ENCODE measurements around the gene IMP3. TPM values are rescaled to one million over a fixed set of nuclear protein-coding genes. Genes with fewer than 3 reads are reported as not detected.
A peak's percentile ranks its signal among the peaks of the same experiment; 100 is the strongest.

The IMP3 gene
- total RNA-seq, 4 donors from 2014 or later, result 161 to 204 (median 185) TPM

- no peak for TF ChIP-seq POLR2A (IDR thresholded peaks at IDR 0.05)
- no peak for TF ChIP-seq CTCF (IDR thresholded peaks at IDR 0.05)
- intact Hi-C loops (cut with DNase I; ENCODE audit: low total_unique reads), result loop anchor here (10.0 kb wide), 1 partner anchor 287 kb away; the partner anchor contains the start of gene MAN2C1
- 23 to 24% methylated on average over 2 of the region's 2 CpGs for WGBS, 2 donors
- no peak overlapping the region for H3K4me3 ChIP-seq (ENCODE audit: low read depth, poor library complexity, severe bottlenecking)
- DNase-seq (ENCODE audit: low spot score in 2 of 2), result peak in 1 of 2 donors; percentile 75
These were observed 12.0 kb upstream of the IMP3 start for GRCh38 chr15:75651810-75652543.

DNA sequence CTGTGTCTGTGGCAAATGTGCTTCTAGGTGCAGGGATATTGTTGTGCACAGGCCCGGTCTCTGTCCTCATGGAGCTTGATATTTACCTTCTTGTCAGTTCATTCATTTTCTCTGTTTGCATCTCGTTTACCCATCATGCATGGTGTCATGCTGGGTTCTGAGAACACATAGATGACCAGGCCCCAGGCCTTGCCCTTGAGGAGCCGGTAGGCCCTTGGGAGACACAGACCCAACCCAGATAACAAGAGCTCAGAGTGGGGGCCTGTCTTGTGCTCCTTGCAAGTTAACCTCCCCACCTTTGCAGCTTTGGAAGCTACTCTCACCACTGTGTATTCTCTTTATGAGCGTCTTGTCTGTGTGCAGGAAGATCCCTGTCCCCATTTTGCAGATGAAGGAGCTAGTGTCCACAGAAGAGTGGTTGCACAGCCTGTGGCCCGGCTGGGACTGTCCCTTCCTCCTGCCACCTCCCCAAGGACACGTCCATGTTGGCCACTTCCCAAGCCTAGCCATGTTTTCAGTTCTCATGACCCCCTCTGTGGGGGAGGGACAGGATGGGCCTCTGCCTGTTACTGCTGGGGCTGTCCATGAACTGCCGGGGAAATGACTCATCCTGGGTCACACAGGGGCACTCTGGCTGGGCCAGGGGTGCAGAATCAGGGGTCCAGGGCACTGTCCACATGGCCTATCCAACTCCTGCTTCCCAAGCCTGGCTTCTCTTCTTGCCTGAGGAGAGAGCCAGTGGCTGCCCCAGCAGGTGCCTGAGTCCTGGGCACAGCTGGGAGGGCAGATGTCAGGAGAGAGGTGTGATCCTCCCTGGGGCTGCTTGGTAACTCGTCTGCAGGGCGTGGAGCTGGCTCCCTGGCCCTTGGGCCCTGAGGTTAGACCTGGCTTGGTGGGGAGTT, 11.1 kb upstream of the IMP3 start:
- WGBS, 2 donors, result 22 to 30% methylated on average over 9 of the region's 9 CpGs
- TF ChIP-seq POLR2A (IDR thresholded peaks at IDR 0.05) (no peak), CTCF (IDR thresholded peaks at IDR 0.05) (no peak)
- DNase-seq (ENCODE audit: low spot score in 2 of 2), result peak in 1 of 2 donors; percentile 90
- H3K4me3 ChIP-seq (ENCODE audit: low read depth, poor library complexity, severe bottlenecking), result no peak overlapping the region
- intact Hi-C loops (cut with DNase I; ENCODE audit: low total_unique reads), result loop anchor here (10.0 kb wide), 1 partner anchor 286 kb away; the partner anchor contains the start of gene MAN2C1

DNA sequence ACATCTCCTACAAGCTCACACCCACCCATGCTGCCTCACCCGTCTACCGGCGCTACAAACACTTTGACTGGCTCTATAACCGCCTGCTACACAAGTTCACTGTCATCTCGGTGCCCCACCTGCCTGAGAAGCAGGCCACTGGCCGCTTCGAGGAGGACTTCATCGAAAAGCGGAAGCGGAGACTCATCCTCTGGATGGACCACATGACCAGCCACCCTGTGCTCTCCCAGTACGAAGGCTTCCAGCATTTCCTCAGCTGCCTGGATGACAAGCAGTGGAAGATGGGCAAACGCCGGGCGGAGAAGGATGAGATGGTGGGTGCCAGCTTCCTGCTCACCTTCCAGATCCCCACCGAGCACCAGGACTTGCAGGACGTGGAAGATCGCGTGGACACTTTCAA, 9.8 kb upstream of the IMP3 start:
- 75 to 88% methylated on average over 18 of the region's 18 CpGs for WGBS, 2 donors
- TF ChIP-seq POLR2A (IDR thresholded peaks at IDR 0.05) (no peak), CTCF (IDR thresholded peaks at IDR 0.05) (no peak)
- no peak overlapping the region for H3K4me3 ChIP-seq (ENCODE audit: low read depth, poor library complexity, severe bottlenecking)
- DNase-seq (ENCODE audit: low spot score in 2 of 2), result no peak
- intact Hi-C loops (cut with DNase I; ENCODE audit: low total_unique reads), result loop anchor here (10.0 kb wide), 1 partner anchor 285 kb away; the partner anchor contains the start of gene MAN2C1

GRCh38 chr15:75649045-75649761, 9.2 kb upstream of the IMP3 start:
- intact Hi-C loops (cut with DNase I; ENCODE audit: low total_unique reads), result no loop called here
- WGBS, 2 donors, result 50 to 58% methylated on average over 16 to 17 of the region's 19 CpGs
- DNase-seq (ENCODE audit: low spot score in 2 of 2), result peak in 1 of 2 donors; percentile 87
- H3K4me3 ChIP-seq (ENCODE audit: low read depth, poor library complexity, severe bottlenecking), result no peak overlapping the region
- TF ChIP-seq POLR2A (IDR thresholded peaks at IDR 0.05), result no peak
- no peak for TF ChIP-seq CTCF (IDR thresholded peaks at IDR 0.05)

- intact Hi-C loops (cut with DNase I; ENCODE audit: low total_unique reads), result no loop called here
- TF ChIP-seq CTCF (IDR thresholded peaks at IDR 0.05) (no peak), POLR2A (IDR thresholded peaks at IDR 0.05) (no peak)
- 2 to 6% methylated on average over 27 to 34 of the region's 34 CpGs for WGBS, 2 donors
- peak in 1 of 2 donors; percentile 90 for DNase-seq (ENCODE audit: low spot score in 2 of 2)
- peak overlapping the region; percentile 91 for H3K4me3 ChIP-seq (ENCODE audit: low read depth, poor library complexity, severe bottlenecking)
These were observed 8.4 kb upstream of the IMP3 start for GRCh38 chr15:75648156-75649000.

Data from lower leg skin (tissue), 4 donors.